H9 (cell line): ENCODE data around the gene GRK3. TPM values are rescaled to one million over a fixed set of nuclear protein-coding genes. Genes with fewer than 3 reads are reported as not detected.

Experiments used
- DNase-seq: peaks from one replicate; pipeline ENCODE4 v3.0.0-alpha.2; 2017
- H2AFZ ChIP-seq: one replicate; pipeline ENCODE4 v1.6.1; 2013; ENCODE audit warnings: mild to moderate bottlenecking, low read length, control low read depth, moderate library complexity
- H2AK5ac ChIP-seq: 2 replicates; pipeline ENCODE4 v1.6.1; 2013; ENCODE audit warnings: low read length, control low read depth, mixed read lengths; ENCODE audit not compliant: insufficient read length
- H2BK120ac ChIP-seq: one replicate; pipeline ENCODE4 v1.6.1; 2013; ENCODE audit warnings: low read depth, mild to moderate bottlenecking, low read length, control low read depth, inconsistent platforms; ENCODE audit not compliant: poor library complexity, severe bottlenecking
- H2BK12ac ChIP-seq: 2 replicates; pipeline ENCODE4 v1.6.1; 2013; ENCODE audit warnings: low read length, control low read depth, mixed read lengths, low read depth; ENCODE audit not compliant: insufficient read length
- H2BK15ac ChIP-seq: 2 replicates; pipeline ENCODE4 v1.6.1; 2013; ENCODE audit warnings: low read depth, low read length, control low read depth
- H2BK20ac ChIP-seq: one replicate; pipeline ENCODE4 v1.6.1; 2013; ENCODE audit warnings: low read depth, mild to moderate bottlenecking, low read length, control low read depth, inconsistent platforms; ENCODE audit not compliant: poor library complexity, severe bottlenecking
- H2BK5ac ChIP-seq: 2 replicates; pipeline ENCODE4 v1.6.1; 2013; ENCODE audit warnings: low read length, control low read depth, mixed read lengths; ENCODE audit not compliant: insufficient read length
- H3K14ac ChIP-seq: 2 replicates; pipeline ENCODE4 v1.6.1; 2013; ENCODE audit warnings: low read length, control low read depth; ENCODE audit not compliant: insufficient read depth
- H3K18ac ChIP-seq: 2 replicates; pipeline ENCODE4 v1.6.1; 2013; ENCODE audit warnings: low read depth, mild to moderate bottlenecking, mixed read lengths, low read length, control low read depth; ENCODE audit not compliant: insufficient read length
- H3K23ac ChIP-seq: 2 replicates; pipeline ENCODE4 v1.6.1; 2013; ENCODE audit warnings: low read length, control low read depth, mixed read lengths, low read depth; ENCODE audit not compliant: insufficient read length
- H3K23me2 ChIP-seq: 2 replicates; pipeline ENCODE4 v1.6.1; 2013; ENCODE audit warnings: low read depth, mild to moderate bottlenecking, mixed read lengths, low read length, control low read depth; ENCODE audit not compliant: insufficient read length, poor library complexity, severe bottlenecking
- H3K27ac ChIP-seq: 2 replicates; pipeline ENCODE4 v1.5.1; 2013; ENCODE audit warnings: low read length, control low read depth, mixed read lengths, low read depth; ENCODE audit not compliant: insufficient read length
- H3K27me3 ChIP-seq: 2 replicates; pipeline ENCODE4 v1.6.1; 2013; ENCODE audit warnings: low read length, control low read depth, inconsistent platforms; ENCODE audit not compliant: insufficient read depth
- H3K4ac ChIP-seq: 2 replicates; pipeline ENCODE4 v1.6.1; 2013; ENCODE audit warnings: low read depth, mild to moderate bottlenecking, control low read depth, inconsistent platforms, low read length, moderate library complexity
- H3K4me1 ChIP-seq: 2 replicates; pipeline ENCODE4 v1.6.1; 2013; ENCODE audit warnings: low read length, control low read depth, inconsistent platforms; ENCODE audit not compliant: insufficient read depth
- H3K4me2 ChIP-seq: 2 replicates; pipeline ENCODE4 v1.6.1; 2013; ENCODE audit warnings: low read length, control low read depth, mixed read lengths; ENCODE audit not compliant: insufficient read length, insufficient read depth
- H3K56ac ChIP-seq: 2 replicates; pipeline ENCODE4 v1.6.1; 2013; ENCODE audit warnings: low read depth, mild to moderate bottlenecking, mixed read lengths, low read length, control low read depth; ENCODE audit not compliant: insufficient read length
- H3K79me1 ChIP-seq: 2 replicates; pipeline ENCODE4 v1.6.1; 2013; ENCODE audit warnings: low read depth, mild to moderate bottlenecking, moderate library complexity, low read length, control low read depth, inconsistent platforms; ENCODE audit not compliant: insufficient read depth, poor library complexity, severe bottlenecking
- H3K79me2 ChIP-seq: 2 replicates; pipeline ENCODE4 v1.6.1; 2013; ENCODE audit warnings: low read length, control low read depth, inconsistent platforms; ENCODE audit not compliant: insufficient read depth
- H3K9ac ChIP-seq: 2 replicates; pipeline ENCODE4 v1.6.1; 2013; ENCODE audit warnings: low read length, control low read depth, mixed read lengths; ENCODE audit not compliant: insufficient read length; ENCODE audit errors: extremely low read depth
- H3K9me3 ChIP-seq: one replicate; pipeline ENCODE4 v1.6.1; 2013; ENCODE audit warnings: low read depth, low read length, inconsistent platforms; ENCODE audit not compliant: control insufficient read depth
- H3T11ph ChIP-seq: one replicate; pipeline ENCODE4 v1.6.1; 2013; ENCODE audit warnings: mild to moderate bottlenecking, low read length, control low read depth, inconsistent platforms
- H4K20me1 ChIP-seq: one replicate; pipeline ENCODE4 v1.6.1; 2013; ENCODE audit not compliant: control insufficient read depth, insufficient read length, insufficient read depth
- H4K5ac ChIP-seq: 2 replicates; pipeline ENCODE4 v1.6.1; 2013; ENCODE audit warnings: low read depth, mild to moderate bottlenecking, mixed read lengths, low read length, control low read depth; ENCODE audit not compliant: insufficient read length
- H4K8ac ChIP-seq: replicated peaks from 2 replicates; pipeline ENCODE4 v1.6.1; 2013; ENCODE audit warnings: low read length, control low read depth, mixed read lengths, low read depth; ENCODE audit not compliant: insufficient read length
- H4K91ac ChIP-seq: 2 replicates; pipeline ENCODE4 v1.6.1; 2013; ENCODE audit warnings: low read depth, mild to moderate bottlenecking, moderate library complexity, mixed read lengths, low read length, control low read depth; ENCODE audit not compliant: insufficient read length
- H3K27ac Mint-ChIP-seq, 3 experiments: 2 replicates in 2 of 3; 3 replicates in 1 of 3; pipeline ENCODE4 v1.8.0; 2020 to 2021; ENCODE audit warnings: mixed read lengths in 3 of 3, mild to moderate bottlenecking in 1 of 3, moderate library complexity in 1 of 3
- H3K27me3 Mint-ChIP-seq: 2 replicates; pipeline ENCODE4 v1.8.0; 2021; ENCODE audit warnings: low read depth, mild to moderate bottlenecking, moderate library complexity, mixed read lengths
- H3K36me3 Mint-ChIP-seq, 3 experiments: 2 replicates in 2 of 3; 3 replicates in 1 of 3; pipeline ENCODE4 v1.8.0; 2020 to 2021; ENCODE audit warnings: low read depth in 3 of 3, mixed read lengths in 3 of 3; ENCODE audit not compliant: insufficient read depth in 1 of 3
- H3K4me1 Mint-ChIP-seq, 2 experiments: 2 replicates each; pipeline ENCODE4 v1.8.0; 2020; ENCODE audit warnings: mixed read lengths in 2 of 2
- H3K4me3 Mint-ChIP-seq, 2 experiments: 2 replicates in 1 of 2; 3 replicates in 1 of 2; pipeline ENCODE4 v1.8.0; 2020 to 2021; ENCODE audit warnings: mild to moderate bottlenecking in 2 of 2, mixed read lengths in 2 of 2, moderate library complexity in 1 of 2
- H3K9me3 Mint-ChIP-seq, 2 experiments: 2 replicates in 1 of 2; 3 replicates in 1 of 2; pipeline ENCODE4 v1.8.0; 2020; ENCODE audit warnings: mild to moderate bottlenecking in 2 of 2, mixed read lengths in 2 of 2, moderate library complexity in 1 of 2
- CTCF ChIP-seq: fragments of 200-600 bp; sonication (generic); conservative IDR thresholded peaks from 3 replicates; pipeline ENCODE4 v1.8.0; 2021; ENCODE audit warnings: antibody characterized with exemption, mild to moderate bottlenecking
- WGBS: extraction: QIAGEN DNeasy Blood & Tissue Kit; methylation state at CpG from one replicate; pipeline ENCODE4 v1.1.7; 2013; ENCODE audit warnings: missing lambda C conversion rate, low lambda C conversion rate, mixed read lengths; ENCODE audit not compliant: insufficient read length; ENCODE audit errors: extremely low coverage; 5-methylcytosine and 5-hydroxymethylcytosine counted together
- total RNA-seq: library from RNA; stranded (reverse); gene quantifications from 2 replicates; pipeline ENCODE4 v1.2.1, GENCODE V29; 2021

Gene GRK3
- total RNA-seq, 1 experiment from 2014 or later, result 23.9 TPM

GRCh38 chr22:25741692-25742626 is 177.5 kb downstream of the GRK3 start, which contains the start of gene MYO18B:
TSS of gene MYO18B (plus strand) at chr22:25742188. CDS start at chr22:25761093, 18,905 bp downstream.
- H3T11ph ChIP-seq, result no peak within 1 kb of the TSS
- no peaks in the 10 kb centered on the region for H3K4me1 ChIP-seq
- no peak within 1 kb of the TSS for H3K4me3 Mint-ChIP-seq
- no peak within 1 kb of the TSS for H2AK5ac ChIP-seq
- no peak within 1 kb of the TSS for H2BK15ac ChIP-seq
- H3K56ac ChIP-seq, result no peak within 1 kb of the TSS
- H3K27ac Mint-ChIP-seq, result peak within 1 kb of the TSS in 1 of 3 experiments; percentile 90; a peak in 1 of 7 replicates
- H3K27me3 Mint-ChIP-seq, result peaks cover 2% of the 10 kb centered on the region; the same call in 1 of the 2 replicates
- H3K9ac ChIP-seq, result no peak within 1 kb of the TSS
- no peaks in the 10 kb centered on the region for H3K9me3 ChIP-seq
- H2BK20ac ChIP-seq, result no peak within 1 kb of the TSS
- H3K4me1 Mint-ChIP-seq, result peaks cover 0 to 4% of the 10 kb centered on the region in 2 experiments; a peak in 1 of 4 replicates
- H3K79me1 ChIP-seq, result no peaks in the 10 kb centered on the region
- H3K23ac ChIP-seq, result no peak within 1 kb of the TSS
- H2BK12ac ChIP-seq, result no peak within 1 kb of the TSS
- H2BK5ac ChIP-seq, result no peak within 1 kb of the TSS
- no CpG with 5 or more reads among the region's 36 CpGs for WGBS
- no peak within 1 kb of the TSS for H3K27ac ChIP-seq
- H3K23me2 ChIP-seq, result no peaks in the 10 kb centered on the region
- no peak within 1 kb of the TSS for H3K4ac ChIP-seq
- no peak within 1 kb of the TSS for H3K18ac ChIP-seq
- no peaks in the 10 kb centered on the region for H3K9me3 Mint-ChIP-seq
- no peak within 1 kb of the TSS for H2AFZ ChIP-seq
- no peak within 1 kb of the TSS for H4K5ac ChIP-seq
- no peaks in the 10 kb centered on the region for H3K36me3 Mint-ChIP-seq
- no peak for TF ChIP-seq CTCF
- no peak for DNase-seq
- H3K79me2 ChIP-seq, result no peaks in the 10 kb centered on the region
- peak within 1 kb of the TSS; percentile 9 for H4K8ac ChIP-seq
- no peak within 1 kb of the TSS for H2BK120ac ChIP-seq
- no peaks in the 10 kb centered on the region for H4K20me1 ChIP-seq
- H3K4me2 ChIP-seq, result no peak within 1 kb of the TSS
- H4K91ac ChIP-seq, result no peak within 1 kb of the TSS
- no peak within 1 kb of the TSS; the same call in 1 of the 2 replicates for H3K14ac ChIP-seq
- no peaks in the 10 kb centered on the region for H3K27me3 ChIP-seq
